HCT116 (cell line): Measurements from ENCODE around the gene IQCF6. TPM values are rescaled to one million over a fixed set of nuclear protein-coding genes. Genes with fewer than 3 reads are reported as not detected.

ENCODE experiments used
- ATAC-seq: fragments of 200-7000 bp; cut with Tn5 transposase; 2 replicates; pipeline ENCODE4 v1.9.1; 2020; ENCODE audit warnings: mild to moderate bottlenecking, moderate library complexity
- BruUV-seq: library from RNA; stranded (reverse); fragments of 400-500 nt; replicated peaks from 2 replicates; lab custom pipeline; 2021; lab: Mats Ljungman, UMichigan
- CTCF ChIA-PET: fragments of 300-600 bp; sonication (Branson Sonifier 250); formaldehyde crosslinking; loops from one replicate; lab custom pipeline; 2021; ENCODE audit warnings: antibody characterized with exemption; lab: Charles Lee
- POLR2A ChIA-PET: fragments of 300-600, 350-600 bp; sonication (Branson Sonifier 250); formaldehyde crosslinking; loops from one replicate; lab custom pipeline; 2021; ENCODE audit warnings: antibody characterized with exemption; lab: Charles Lee
- RAD21 ChIA-PET, 2 experiments: fragments of 300-600 bp; sonication (Branson Sonifier 250); formaldehyde crosslinking; loops; one replicate each; lab custom pipeline; 2023; ENCODE audit warnings: low total read pairs in 2 of 2; ENCODE audit not compliant: uncharacterized antibody in 2 of 2, unreplicated experiment in 2 of 2, low non-redundant PET in 1 of 2; lab: Charles Lee
- DNase-seq: peaks from one replicate; pipeline ENCODE4 v3.0.0-alpha.2; 2010; ENCODE audit warnings: low read depth, low spot score
- H2AFZ ChIP-seq: fragments of 200-600 bp; shearing (Covaris generic), sonication (generic); 2 replicates; pipeline ENCODE4 v1.6.1; 2017; ENCODE audit warnings: low read depth, mixed run types, mixed read lengths, antibody characterized with exemption, low read length; ENCODE audit not compliant: poor library complexity, severe bottlenecking
- H3K27ac ChIP-seq: 2 replicates; pipeline ENCODE4 v1.5.1; 2012; ENCODE audit warnings: low read depth, low read length
- H3K27me3 ChIP-seq: fragments of 200-600 bp; sonication (generic); 2 replicates; pipeline ENCODE4 v1.6.1; 2016; ENCODE audit warnings: mixed run types, low read length, mixed read lengths; ENCODE audit not compliant: insufficient read depth
- H3K36me3 ChIP-seq, 2 experiments: fragments of 200-500 bp in 1 of 2; fragments of 200-600 bp in 1 of 2; sonication (Bioruptor generic) in 1 of 2; sonication (generic) in 1 of 2; 2 replicates each; pipeline versions ENCODE4 v1.5.1 to v1.6.1; 2014 to 2016; ENCODE audit warnings: low read length in 2 of 2, inconsistent platforms in 1 of 2, mixed read lengths in 1 of 2, mixed run types in 1 of 2; ENCODE audit not compliant: insufficient read depth in 2 of 2, control insufficient read depth in 1 of 2
- H3K4me1 ChIP-seq, 2 experiments: fragments of 200-600 bp in 1 of 2; sonication (generic) in 1 of 2; 2 replicates each; pipeline versions ENCODE4 v1.5.1 to v1.6.1; 2012 to 2017; ENCODE audit warnings: low read length in 2 of 2, inconsistent platforms in 1 of 2, mild to moderate bottlenecking in 1 of 2, mixed read lengths in 1 of 2, mixed run types in 1 of 2, moderate library complexity in 1 of 2; ENCODE audit not compliant: insufficient read depth in 2 of 2, control insufficient read depth in 1 of 2
- H3K4me2 ChIP-seq: fragments of 200-600 bp; sonication (generic); 2 replicates; pipeline ENCODE4 v1.6.1; 2017; ENCODE audit warnings: mixed run types, low read length, mixed read lengths
- H3K4me3 ChIP-seq, 2 experiments: fragments of 200-600 bp in 1 of 2; sonication (generic) in 1 of 2; replicated peaks in 1 of 2; 2 replicates each; pipeline ENCODE4 v1.5.1; 2011 to 2016; ENCODE audit warnings: low read length in 2 of 2, control low read depth in 1 of 2, low read depth in 1 of 2, mild to moderate bottlenecking in 1 of 2, mixed read lengths in 1 of 2, mixed run types in 1 of 2
- H3K79me2 ChIP-seq: fragments of 200-600 bp; sonication (generic); 2 replicates; pipeline ENCODE4 v1.6.1; 2017; ENCODE audit warnings: mild to moderate bottlenecking, mixed run types, low read length, moderate library complexity, mixed read lengths; ENCODE audit not compliant: insufficient read depth
- H3K9ac ChIP-seq: fragments of 200-600 bp; sonication (generic); 2 replicates; pipeline ENCODE4 v1.6.1; 2016; ENCODE audit warnings: low read length, mixed read lengths
- H3K9me2 ChIP-seq: fragments of 200-600 bp; sonication (generic), shearing (Covaris generic); 2 replicates; pipeline ENCODE4 v1.6.1; 2017; ENCODE audit warnings: mixed run types, mild to moderate bottlenecking, moderate library complexity; ENCODE audit not compliant: insufficient read depth
- H3K9me3 ChIP-seq, 2 experiments: fragments of 200-500 bp in 1 of 2; fragments of 200-600 bp in 1 of 2; sonication (Bioruptor generic) in 1 of 2; sonication (generic) in 1 of 2; 2 replicates each; pipeline ENCODE4 v1.6.1; 2014 to 2017; ENCODE audit warnings: low read length in 2 of 2, mixed read lengths in 2 of 2, inconsistent platforms in 1 of 2, low read depth in 1 of 2, mild to moderate bottlenecking in 1 of 2, mixed run types in 1 of 2, moderate library complexity in 1 of 2; ENCODE audit not compliant: control insufficient read depth in 1 of 2, insufficient read depth in 1 of 2
- H4K20me1 ChIP-seq: fragments of 200-600 bp; sonication (generic), shearing (Covaris generic); 2 replicates; pipeline ENCODE4 v1.6.1; 2017; ENCODE audit warnings: mixed run types, mild to moderate bottlenecking, moderate library complexity; ENCODE audit not compliant: insufficient read depth
- EGR1 ChIP-seq: IDR thresholded peaks from 2 replicates; pipeline ENCODE4 v1.6.1; 2012; ENCODE audit warnings: low read depth
- ELF1 ChIP-seq: IDR thresholded peaks from 2 replicates; pipeline ENCODE4 v1.6.1; 2012; ENCODE audit warnings: low read depth, borderline replicate concordance
- EZH2phosphoT487 ChIP-seq: fragments of 200-600 bp; IDR thresholded peaks from 2 replicates; pipeline ENCODE4 v1.6.1; 2018; ENCODE audit warnings: antibody characterized with exemption, borderline replicate concordance
- FOSL1 ChIP-seq: IDR thresholded peaks from 2 replicates; pipeline ENCODE4 v1.6.1; 2012; ENCODE audit warnings: low read depth
- JUND ChIP-seq: IDR thresholded peaks from 2 replicates; pipeline ENCODE4 v1.6.1; 2012
- POLR2AphosphoS5 ChIP-seq: IDR thresholded peaks from 2 replicates; pipeline ENCODE4 v1.6.1; 2011; ENCODE audit warnings: mild to moderate bottlenecking, low read depth, low read length, moderate library complexity
- RAD21 ChIP-seq: IDR thresholded peaks from 2 replicates; pipeline ENCODE4 v1.6.1; 2012; ENCODE audit warnings: low read depth, mild to moderate bottlenecking
- SRF ChIP-seq: IDR thresholded peaks from 2 replicates; pipeline ENCODE4 v1.6.1; 2012; ENCODE audit warnings: low read depth
- TCF7L2 ChIP-seq: IDR thresholded peaks from 2 replicates; pipeline ENCODE4 v1.7.0; 2011; ENCODE audit warnings: borderline replicate concordance, inconsistent platforms; ENCODE audit not compliant: insufficient read depth, insufficient read length; ENCODE audit errors: extremely low read depth
- ZBTB33 ChIP-seq: IDR thresholded peaks from 2 replicates; pipeline ENCODE4 v1.6.1; 2011; ENCODE audit warnings: mild to moderate bottlenecking, low read length, moderate library complexity; ENCODE audit not compliant: insufficient replicate concordance; ENCODE audit errors: extremely low read depth
- ZFX ChIP-seq: fragments of 450-650 bp; IDR thresholded peaks from 2 replicates; pipeline ENCODE4 v1.6.1; 2017
- ZNF274 ChIP-seq: fragments of 200-500 bp; sonication (Bioruptor generic); IDR thresholded peaks from 2 replicates; pipeline ENCODE4 v1.6.1; 2014; ENCODE audit warnings: mild to moderate bottlenecking, low read depth, low read length, inconsistent platforms
- intact Hi-C: fragments of 100-400 bp; cut with micrococcal nuclease; formaldehyde crosslinking; loops from 2 replicates; pipeline ENCODE4 v1.10.0; 2022
- total RNA-seq: library from RNA; stranded (reverse); gene quantifications from one replicate; pipeline ENCODE4 v1.2.1, GENCODE V29; 2021; ENCODE audit not compliant: unreplicated experiment
- TF ChIP-seq, protein P1 (sequence below): IDR thresholded peaks from 2 replicates; pipeline ENCODE4 v1.6.1; 2012; ENCODE audit warnings: low read depth

Gene IQCF6
- total RNA-seq, 1 experiment from 2014 or later, result not detected

DNA sequence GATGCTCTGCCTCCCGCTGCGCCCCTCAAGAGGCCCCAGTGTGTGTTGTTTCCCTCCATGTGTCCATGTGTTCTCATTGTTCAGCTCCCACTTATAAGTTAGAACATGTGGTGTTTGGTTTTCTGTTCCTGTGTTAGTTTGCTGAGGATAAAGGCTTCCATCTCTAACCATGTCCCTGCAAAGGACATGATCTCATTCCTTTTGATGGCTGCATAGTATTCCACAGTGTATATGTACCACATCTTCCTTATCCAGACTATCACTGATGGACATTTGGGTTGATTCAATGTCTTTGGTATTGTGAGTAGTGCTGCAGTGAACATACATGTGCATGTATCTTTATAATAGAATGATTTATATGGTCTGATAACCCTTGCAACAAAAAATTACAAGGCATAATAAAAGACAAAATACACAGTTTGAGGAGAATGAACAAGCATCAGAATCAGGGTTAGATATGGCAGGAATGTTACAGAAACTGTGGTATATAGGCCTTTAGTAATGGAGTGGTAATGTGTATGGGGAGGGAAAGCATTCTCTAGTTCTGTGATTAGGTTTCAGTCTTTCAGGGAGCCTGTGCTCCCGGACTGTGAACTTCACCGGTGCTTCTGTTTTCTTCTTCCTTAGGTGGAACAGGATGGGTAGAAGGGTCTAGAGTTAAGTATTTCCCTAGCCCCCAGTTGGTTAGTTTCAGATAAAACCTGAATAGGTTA, 45.0 kb downstream of the IQCF6 start:
- Histone ChIP-seq H3K79me2 (no peaks in the 10 kb centered on the region), H3K9ac (no peak overlapping the region), H3K4me3 (no peak overlapping the region), H2AFZ (no peak overlapping the region), H4K20me1 (no peaks in the 10 kb centered on the region), H3K36me3 (no peaks in the 10 kb centered on the region), H3K27ac (no peak overlapping the region), H3K4me2 (no peak overlapping the region), H3K9me2 (no peaks in the 10 kb centered on the region), H3K4me1 (no peaks in the 10 kb centered on the region), H3K27me3 (0 out of 2 replicates have a peak, but pooled peaks cover 6% of the 10 kb centered on the region), H3K9me3 (no peaks in the 10 kb centered on the region)
- intact Hi-C loops, result no loop called here
- TF ChIP-seq RAD21 (no peak), EGR1 (no peak), JUND (no peak), ZNF274 (no peak), TCF7L2 (no peak), FOSL1 (no peak), ZFX (no peak), ELF1 (no peak), ZBTB33 (no peak), EZH2phosphoT487 (no peak), SRF (no peak), POLR2AphosphoS5 (no peak)
- TF ChIP-seq, protein P1, sequence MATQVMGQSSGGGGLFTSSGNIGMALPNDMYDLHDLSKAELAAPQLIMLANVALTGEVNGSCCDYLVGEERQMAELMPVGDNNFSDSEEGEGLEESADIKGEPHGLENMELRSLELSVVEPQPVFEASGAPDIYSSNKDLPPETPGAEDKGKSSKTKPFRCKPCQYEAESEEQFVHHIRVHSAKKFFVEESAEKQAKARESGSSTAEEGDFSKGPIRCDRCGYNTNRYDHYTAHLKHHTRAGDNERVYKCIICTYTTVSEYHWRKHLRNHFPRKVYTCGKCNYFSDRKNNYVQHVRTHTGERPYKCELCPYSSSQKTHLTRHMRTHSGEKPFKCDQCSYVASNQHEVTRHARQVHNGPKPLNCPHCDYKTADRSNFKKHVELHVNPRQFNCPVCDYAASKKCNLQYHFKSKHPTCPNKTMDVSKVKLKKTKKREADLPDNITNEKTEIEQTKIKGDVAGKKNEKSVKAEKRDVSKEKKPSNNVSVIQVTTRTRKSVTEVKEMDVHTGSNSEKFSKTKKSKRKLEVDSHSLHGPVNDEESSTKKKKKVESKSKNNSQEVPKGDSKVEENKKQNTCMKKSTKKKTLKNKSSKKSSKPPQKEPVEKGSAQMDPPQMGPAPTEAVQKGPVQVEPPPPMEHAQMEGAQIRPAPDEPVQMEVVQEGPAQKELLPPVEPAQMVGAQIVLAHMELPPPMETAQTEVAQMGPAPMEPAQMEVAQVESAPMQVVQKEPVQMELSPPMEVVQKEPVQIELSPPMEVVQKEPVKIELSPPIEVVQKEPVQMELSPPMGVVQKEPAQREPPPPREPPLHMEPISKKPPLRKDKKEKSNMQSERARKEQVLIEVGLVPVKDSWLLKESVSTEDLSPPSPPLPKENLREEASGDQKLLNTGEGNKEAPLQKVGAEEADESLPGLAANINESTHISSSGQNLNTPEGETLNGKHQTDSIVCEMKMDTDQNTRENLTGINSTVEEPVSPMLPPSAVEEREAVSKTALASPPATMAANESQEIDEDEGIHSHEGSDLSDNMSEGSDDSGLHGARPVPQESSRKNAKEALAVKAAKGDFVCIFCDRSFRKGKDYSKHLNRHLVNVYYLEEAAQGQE, result no peak
- ATAC-seq (no peak), DNase-seq (no peak)
- BruUV-seq, result no TSS peak
- ChIA-PET CTCF (no interaction called here), POLR2A (no interaction called here), RAD21 (no interaction called here)
